ENCODE measurements around the gene HOXA1.
A peak's percentile ranks its signal among the peaks of the same experiment; 100 is the strongest.

HOXA1 gene

GRCh38 chr7:27101171-27101956 lies 5.6 kb upstream of the HOXA1 start:
- Mint-ChIP-seq H3K27ac (no peak overlapping the region), H3K36me3 (ENCODE audit: insufficient read depth) (peaks cover 34% of the 10 kb centered on the region), H3K4me1 (ENCODE audit: low read depth in 2 of 2) (peaks cover 22 to 35% of the 10 kb centered on the region in 2 donors), H3K4me3 (peak overlapping the region; percentile 23 to 37), H3K27me3 (peaks cover 56 to 92% of the 10 kb centered on the region in 2 donors), H3K9me3 (no peaks in the 10 kb centered on the region)
- DNase-seq (no peak), ATAC-seq (replicated peaks) (no peak)

GRCh38 chr7:27100694-27101170 lies 4.9 kb upstream of the HOXA1 start:
- peaks cover 23 to 36% of the 10 kb centered on the region in 2 donors for H3K4me1 Mint-ChIP-seq (ENCODE audit: low read depth in 2 of 2)
- H3K27me3 Mint-ChIP-seq, result peaks cover 56 to 86% of the 10 kb centered on the region in 2 donors
- no peak overlapping the region for H3K4me3 Mint-ChIP-seq
- no peak overlapping the region for H3K27ac Mint-ChIP-seq
- H3K36me3 Mint-ChIP-seq (ENCODE audit: insufficient read depth), result peaks cover 34% of the 10 kb centered on the region
- no peaks in the 10 kb centered on the region for H3K9me3 Mint-ChIP-seq
- ATAC-seq (replicated peaks) (no peak), DNase-seq (no peak)

DNA sequence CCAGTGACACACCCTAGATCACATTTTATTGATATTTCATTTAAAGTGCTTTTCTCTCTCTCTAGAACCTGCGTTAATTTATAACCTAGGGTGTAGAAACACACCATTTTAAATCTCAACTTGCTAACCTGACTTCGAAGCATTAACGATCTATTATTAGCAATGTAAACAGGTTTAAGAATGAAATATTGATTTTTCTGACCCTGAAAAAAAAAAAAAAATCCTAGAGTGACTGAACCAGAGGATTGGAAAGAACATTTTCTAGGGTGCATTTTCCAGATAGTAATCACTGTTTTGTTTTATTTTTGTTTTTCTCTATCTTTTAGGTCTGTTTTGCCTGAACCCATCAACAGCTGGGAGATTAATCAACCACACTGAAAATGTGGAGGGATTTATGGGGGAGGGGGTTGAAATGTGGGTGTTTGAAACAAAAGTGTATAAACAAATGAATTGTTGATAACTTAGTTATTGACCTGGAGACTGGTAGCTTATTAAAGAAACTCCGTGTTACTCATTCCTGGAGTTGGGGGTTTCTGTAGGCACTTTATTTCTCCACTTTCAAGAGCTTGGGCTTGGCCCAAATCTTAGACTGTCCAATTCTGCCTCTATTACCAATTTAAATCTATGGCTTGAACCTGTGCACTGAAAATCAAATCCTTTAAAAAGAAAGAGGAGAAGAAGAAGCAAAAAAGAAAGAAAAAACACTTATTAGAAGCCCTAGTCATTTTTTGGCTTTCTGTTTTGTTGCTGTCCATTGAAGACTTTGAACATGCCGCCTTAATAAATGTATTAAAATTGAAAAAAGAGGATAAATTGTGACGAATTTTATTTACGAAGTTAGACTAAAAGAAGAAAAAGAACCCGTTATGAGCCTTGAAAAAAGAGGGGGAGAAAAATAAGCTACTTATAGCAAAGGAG lies 3.9 kb upstream of the HOXA1 start:
- no peak for ATAC-seq (replicated peaks)
- Mint-ChIP-seq H3K4me1 (ENCODE audit: low read depth in 2 of 2) (peaks cover 30 to 43% of the 10 kb centered on the region in 2 donors), H3K27ac (no peak overlapping the region), H3K9me3 (no peaks in the 10 kb centered on the region), H3K36me3 (ENCODE audit: insufficient read depth) (peaks cover 34% of the 10 kb centered on the region), H3K4me3 (no peak overlapping the region), H3K27me3 (peaks cover 48 to 75% of the 10 kb centered on the region in 2 donors)
- no peak for DNase-seq

DNA sequence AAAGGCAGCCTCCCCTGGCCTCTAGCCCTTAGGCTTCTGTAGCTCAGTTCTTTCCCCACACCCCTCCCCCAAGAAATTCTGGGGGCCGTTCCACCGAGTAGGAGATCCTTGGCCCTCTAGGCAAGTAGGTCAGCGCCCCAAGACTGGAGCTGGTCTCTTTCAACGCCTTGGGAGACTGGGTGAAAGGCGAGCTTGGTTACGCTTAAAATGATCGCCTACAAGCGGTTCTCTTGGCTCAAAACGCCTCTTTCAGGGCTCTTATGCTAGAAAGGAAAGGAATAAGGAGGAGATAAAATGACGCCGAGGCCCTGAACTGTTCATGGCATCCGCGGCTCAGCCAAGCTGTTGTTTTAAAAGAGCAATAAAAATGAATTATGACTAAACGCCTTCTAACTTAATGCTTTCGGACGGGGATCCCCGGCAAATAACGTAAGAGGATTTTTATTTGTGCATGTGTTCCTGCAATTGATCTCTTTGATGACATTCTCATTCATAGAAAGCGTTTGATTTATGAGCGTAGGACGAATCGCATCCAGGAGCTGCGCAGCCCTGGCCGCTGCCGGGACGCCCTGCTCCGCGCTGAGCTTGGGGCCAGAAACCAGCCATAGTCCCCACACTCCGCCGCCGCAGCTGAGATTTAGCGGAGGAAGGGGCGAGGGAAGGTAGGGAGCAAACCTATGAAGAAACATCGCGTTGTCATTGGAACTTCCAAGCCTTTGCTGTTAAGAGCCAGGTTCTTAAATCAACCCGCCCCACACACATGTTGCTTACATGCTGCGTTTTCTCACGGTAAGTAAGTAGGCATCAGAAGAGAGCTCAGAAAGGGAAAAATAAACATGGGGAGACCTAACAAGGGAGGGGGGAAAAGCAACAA lies 3.0 kb upstream of the HOXA1 start:
- H3K36me3 Mint-ChIP-seq (ENCODE audit: insufficient read depth), result peaks cover 34% of the 10 kb centered on the region
- peak overlapping the region in 1 of 2 donors; percentile 78 for H3K4me3 Mint-ChIP-seq
- H3K4me1 Mint-ChIP-seq (ENCODE audit: low read depth in 2 of 2), result peaks cover 35 to 41% of the 10 kb centered on the region in 2 donors
- H3K27ac Mint-ChIP-seq, result no peak overlapping the region
- DNase-seq (no peak), ATAC-seq (replicated peaks) (no peak)
- H3K9me3 Mint-ChIP-seq, result no peaks in the 10 kb centered on the region
- peaks cover 45 to 66% of the 10 kb centered on the region in 2 donors for H3K27me3 Mint-ChIP-seq

DNA sequence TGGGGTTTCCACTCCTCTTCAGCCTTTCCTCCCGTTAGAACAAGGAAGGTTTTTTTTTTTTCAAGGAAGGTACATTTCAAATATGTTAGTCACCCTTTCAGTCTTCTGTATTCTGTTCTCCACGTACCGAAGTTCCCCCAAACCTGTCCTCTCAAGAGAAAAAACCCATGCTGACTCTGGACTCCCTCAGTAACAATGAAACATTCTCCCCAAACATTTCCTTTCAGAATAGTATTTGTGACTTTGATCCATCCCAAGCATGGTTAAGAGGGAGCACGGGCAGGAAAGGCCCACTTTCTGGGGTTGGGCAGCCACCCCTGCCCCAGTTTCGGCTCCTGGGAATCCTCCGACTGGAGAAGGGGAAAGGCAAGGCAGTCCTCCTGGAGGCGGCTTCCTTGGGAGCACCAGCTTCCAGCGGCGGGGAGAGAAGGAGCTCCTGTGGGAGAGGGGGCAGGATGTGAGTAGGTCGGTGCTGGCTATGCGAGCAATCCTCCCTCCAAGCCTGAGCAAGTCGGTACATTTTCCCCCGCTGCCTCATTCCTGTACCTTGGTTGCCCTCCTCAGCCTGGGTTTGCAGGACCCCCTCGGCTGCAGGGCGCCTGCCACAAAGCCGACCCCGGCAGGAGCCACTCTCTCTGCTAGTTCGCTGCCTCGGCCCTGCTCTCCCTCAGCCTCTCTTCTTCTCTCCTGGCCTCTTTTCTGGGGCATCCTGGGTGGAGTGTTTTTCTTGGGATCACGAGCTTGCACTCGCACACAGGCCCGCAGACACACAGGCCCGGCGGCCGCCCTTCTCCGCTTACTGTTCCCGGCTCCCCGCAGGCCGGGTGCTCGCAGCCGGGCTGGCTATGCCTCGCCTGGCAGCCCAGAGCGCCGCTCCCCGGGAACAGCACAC lies 2.1 kb upstream of the HOXA1 start:
- H3K27me3 Mint-ChIP-seq, result peaks cover 36 to 60% of the 10 kb centered on the region in 2 donors
- no peak for DNase-seq
- peak overlapping the region; percentile 78 to 83 for H3K4me3 Mint-ChIP-seq
- no peak overlapping the region for H3K27ac Mint-ChIP-seq
- peaks cover 34% of the 10 kb centered on the region for H3K36me3 Mint-ChIP-seq (ENCODE audit: insufficient read depth)
- no peak for ATAC-seq (replicated peaks)
- H3K9me3 Mint-ChIP-seq, result no peaks in the 10 kb centered on the region
- H3K4me1 Mint-ChIP-seq (ENCODE audit: low read depth in 2 of 2), result peaks cover 32 to 37% of the 10 kb centered on the region in 2 donors

DNA sequence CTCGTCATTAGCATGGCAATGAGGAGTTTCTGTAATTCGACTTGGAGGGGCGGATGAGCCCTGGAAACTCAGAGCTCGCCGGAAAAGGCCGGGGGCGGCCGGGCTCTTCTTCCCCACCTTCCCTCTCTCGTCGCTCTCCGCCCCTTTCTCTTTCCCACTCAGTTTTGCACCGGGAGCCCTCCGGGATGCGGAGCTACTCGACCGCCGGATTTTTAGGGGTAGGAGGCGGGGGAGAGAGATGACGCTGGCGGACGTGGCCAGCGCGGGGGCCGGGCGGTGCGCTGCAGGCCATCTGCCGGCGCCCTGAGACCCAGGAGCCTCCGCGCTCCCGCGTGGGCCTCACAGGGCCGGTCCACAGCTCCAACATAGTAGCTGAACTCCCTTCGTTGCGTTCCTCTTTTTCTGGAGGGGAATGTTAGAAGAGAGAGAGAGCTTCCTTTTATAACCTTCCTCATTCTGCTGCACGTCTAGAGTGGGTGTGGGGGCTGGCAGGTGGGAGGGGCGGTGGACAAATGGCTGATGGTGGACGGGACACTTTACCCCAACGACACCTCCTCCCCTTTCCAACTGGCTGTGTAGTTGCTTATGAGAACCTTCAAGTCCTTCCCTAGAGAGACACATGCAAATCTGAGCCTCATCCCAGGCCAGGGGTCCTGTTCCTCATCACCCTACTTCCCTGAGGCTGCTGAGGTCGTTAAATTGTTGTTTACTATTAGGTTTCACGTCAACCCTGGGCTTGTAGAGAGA lies 1.1 kb upstream of the HOXA1 start:
- no peak for DNase-seq
- H3K27ac Mint-ChIP-seq, result peak overlapping the region; percentile 79 to 84
- peak; percentile 14 for ATAC-seq (replicated peaks)
- no peaks in the 10 kb centered on the region for H3K9me3 Mint-ChIP-seq
- peaks cover 37 to 60% of the 10 kb centered on the region in 2 donors for H3K27me3 Mint-ChIP-seq
- H3K4me1 Mint-ChIP-seq (ENCODE audit: low read depth in 2 of 2), result peaks cover 27 to 31% of the 10 kb centered on the region in 2 donors
- H3K36me3 Mint-ChIP-seq (ENCODE audit: insufficient read depth), result peaks cover 34% of the 10 kb centered on the region
- peak overlapping the region; percentile 78 to 83 for H3K4me3 Mint-ChIP-seq

DNA sequence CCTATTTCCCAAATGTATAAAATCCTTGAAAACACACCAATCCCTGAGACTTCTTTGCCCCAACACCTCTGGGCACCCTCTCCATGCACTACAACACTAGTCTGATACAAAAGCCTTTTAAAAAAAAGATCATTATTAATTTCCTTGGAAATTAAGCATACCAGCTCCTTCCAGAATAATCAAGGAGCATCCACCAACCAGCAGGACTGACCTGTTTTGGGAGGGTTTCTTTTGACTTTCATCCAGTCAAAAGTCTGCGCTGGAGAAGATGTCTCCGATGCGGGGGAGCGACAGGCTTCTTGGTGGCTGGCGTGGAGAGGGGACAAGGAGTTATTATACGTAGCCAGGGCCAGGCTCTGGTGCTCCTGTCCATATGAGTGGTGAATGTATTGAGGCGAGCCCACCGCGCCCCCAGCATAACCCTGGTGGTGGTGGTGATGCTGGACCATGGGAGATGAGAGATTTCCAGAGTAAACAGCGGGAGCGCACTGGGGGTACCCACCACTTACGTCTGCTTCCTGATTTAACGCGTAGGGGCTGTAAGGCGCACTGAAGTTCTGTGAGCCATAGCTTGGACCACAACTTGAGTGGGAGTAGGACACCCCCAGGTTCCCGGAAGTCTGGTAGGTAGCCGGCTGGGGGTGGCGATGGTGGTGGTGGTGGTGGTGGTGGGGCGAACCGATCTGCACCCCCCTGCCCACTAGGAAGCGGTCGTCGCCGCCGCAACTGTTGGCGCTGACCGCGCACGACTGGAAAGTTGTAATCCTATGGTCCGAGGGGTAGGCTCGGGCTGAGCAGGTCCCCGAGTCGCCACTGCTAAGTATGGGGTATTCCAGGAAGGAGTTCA lies 527 bp downstream of the HOXA1 start:
- DNase-seq (no peak), ATAC-seq (replicated peaks) (peak; percentile 26)
- Mint-ChIP-seq H3K27me3 (peaks cover 40 to 60% of the 10 kb centered on the region in 2 donors), H3K4me3 (peak overlapping the region; percentile 78 to 83), H3K36me3 (ENCODE audit: insufficient read depth) (peaks cover 18% of the 10 kb centered on the region), H3K27ac (peak overlapping the region; percentile 79 to 84), H3K4me1 (ENCODE audit: low read depth in 2 of 2) (peaks cover 24 to 29% of the 10 kb centered on the region in 2 donors), H3K9me3 (no peaks in the 10 kb centered on the region)

DNA sequence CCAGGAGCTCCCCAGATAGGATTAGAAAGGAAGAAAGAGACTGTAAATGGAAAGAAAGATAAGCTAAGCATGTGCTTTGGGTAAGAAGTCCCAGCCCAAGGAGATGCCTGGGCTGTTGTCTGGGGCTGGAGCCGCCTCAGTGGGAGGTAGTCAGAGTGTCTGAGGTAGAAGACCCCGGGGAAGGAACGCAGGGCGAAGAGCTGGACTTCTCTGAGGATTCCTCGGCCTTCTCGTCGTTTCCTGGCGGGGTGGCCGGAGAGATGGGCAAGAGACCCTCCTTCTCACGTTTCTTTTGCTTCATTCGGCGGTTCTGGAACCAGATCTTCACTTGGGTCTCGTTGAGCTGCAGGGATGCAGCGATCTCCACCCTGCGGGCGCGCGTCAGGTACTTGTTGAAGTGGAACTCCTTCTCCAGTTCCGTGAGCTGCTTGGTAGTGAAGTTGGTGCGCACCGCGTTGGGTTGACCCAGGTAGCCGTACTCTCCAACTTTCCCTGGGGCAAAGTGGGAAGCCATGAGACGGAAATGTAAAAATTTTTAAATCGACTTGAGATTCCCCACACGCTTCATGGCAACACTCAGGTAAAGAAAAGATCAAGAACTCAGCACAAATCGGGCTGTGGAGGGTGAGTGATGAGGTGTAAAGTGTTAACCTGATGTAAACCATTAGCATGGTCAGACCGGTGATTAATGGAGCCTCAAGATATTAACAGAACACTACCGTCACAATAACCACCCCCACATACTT lies 1.3 kb downstream of the HOXA1 start:
- Mint-ChIP-seq H3K36me3 (ENCODE audit: insufficient read depth) (peaks cover 12% of the 10 kb centered on the region), H3K4me3 (peak overlapping the region; percentile 78 to 83), H3K27me3 (peaks cover 46 to 60% of the 10 kb centered on the region in 2 donors), H3K9me3 (no peaks in the 10 kb centered on the region), H3K27ac (no peak overlapping the region), H3K4me1 (ENCODE audit: low read depth in 2 of 2) (peaks cover 24 to 29% of the 10 kb centered on the region in 2 donors)
- no peak for ATAC-seq (replicated peaks)
- DNase-seq, result no peak

DNA sequence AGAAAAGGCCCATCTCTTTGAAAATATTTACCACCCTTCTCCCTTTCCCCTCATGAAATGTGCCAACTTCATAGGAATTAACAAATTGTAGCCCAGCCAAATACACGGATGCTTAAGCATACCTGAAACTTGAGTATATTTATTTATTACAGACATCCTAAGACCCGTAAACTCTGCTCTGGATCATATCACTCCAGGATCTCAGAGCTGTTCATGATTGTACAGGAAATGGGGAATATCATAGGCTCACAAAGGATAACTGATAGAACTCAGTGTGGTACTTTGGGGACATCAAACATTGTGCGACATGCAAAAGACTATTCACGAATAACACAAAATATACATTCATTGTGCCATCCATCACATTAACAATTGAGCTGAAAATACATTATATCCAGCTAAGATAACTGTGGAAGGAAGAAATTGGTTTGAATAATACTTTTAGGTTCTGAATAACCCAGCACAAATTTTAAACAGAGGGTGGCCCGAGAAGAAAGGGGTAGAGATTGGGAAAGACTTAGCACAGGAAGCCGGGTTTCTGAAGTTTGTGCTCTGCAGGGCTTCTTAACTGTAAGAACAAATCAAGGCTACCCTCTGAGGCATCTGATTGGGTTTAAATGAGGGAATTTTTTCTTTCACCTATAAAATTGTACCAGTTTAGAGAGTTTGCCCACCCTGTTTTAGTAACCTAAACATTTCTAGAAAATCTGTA lies 2.5 kb downstream of the HOXA1 start:
- ATAC-seq (replicated peaks) (no peak), DNase-seq (no peak)
- Mint-ChIP-seq H3K9me3 (no peaks in the 10 kb centered on the region), H3K27ac (no peak overlapping the region), H3K36me3 (ENCODE audit: insufficient read depth) (peaks cover 10% of the 10 kb centered on the region), H3K27me3 (peaks cover 51 to 60% of the 10 kb centered on the region in 2 donors), H3K4me1 (ENCODE audit: low read depth in 2 of 2) (peaks cover 19 to 29% of the 10 kb centered on the region in 2 donors), H3K4me3 (no peak overlapping the region)

DNA sequence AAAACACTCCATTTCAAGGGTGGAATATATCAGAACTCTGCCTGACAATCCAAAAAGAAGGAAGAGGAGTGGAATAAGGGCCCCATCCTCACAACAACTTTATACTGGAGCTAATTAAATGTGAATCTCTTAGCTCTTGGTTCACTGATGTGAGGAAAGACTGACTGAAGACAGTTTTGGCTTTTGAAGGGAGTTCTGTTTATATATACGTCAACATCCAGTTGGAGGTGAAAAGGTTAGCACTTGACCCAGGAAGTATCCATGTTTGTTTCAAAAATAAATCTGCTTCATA lies 3.0 kb downstream of the HOXA1 start:
- no peak overlapping the region for H3K4me3 Mint-ChIP-seq
- no peak overlapping the region for H3K27ac Mint-ChIP-seq
- peaks cover 10% of the 10 kb centered on the region for H3K36me3 Mint-ChIP-seq (ENCODE audit: insufficient read depth)
- peaks cover 18 to 28% of the 10 kb centered on the region in 2 donors for H3K4me1 Mint-ChIP-seq (ENCODE audit: low read depth in 2 of 2)
- H3K9me3 Mint-ChIP-seq, result no peaks in the 10 kb centered on the region
- DNase-seq (no peak), ATAC-seq (replicated peaks) (no peak)
- H3K27me3 Mint-ChIP-seq, result peaks cover 57 to 59% of the 10 kb centered on the region in 2 donors
